Psoas muscle (tissue), 8 donors: Measurements from ENCODE around the gene NDNF. TPM values are rescaled to one million over a fixed set of nuclear protein-coding genes. Genes with fewer than 3 reads are reported as not detected.

Experiments
- ATAC-seq, 4 donors: fragments of 200-7000 bp; cut with Tn5 transposase; one replicate each; pipeline ENCODE4 v1.9.1; 2020; ENCODE audit warnings: moderate library complexity in 3 of 4, mild to moderate bottlenecking in 2 of 4
- DNase-seq, 2 donors: peaks; one replicate each; pipeline ENCODE4 v3.0.0-alpha.2; 2020
- H3K27ac ChIP-seq: fragments of 200-600 bp; one replicate; pipeline ENCODE4 v1.8.0; 2022
- H3K27me3 ChIP-seq, 3 donors: fragments of 200-600 bp in 1 of 3; one replicate each; pipeline versions ENCODE4 v1.6.1 to v1.8.0; 2013 to 2022; ENCODE audit warnings: low read length in 2 of 3, mild to moderate bottlenecking in 2 of 3, moderate library complexity in 1 of 3; ENCODE audit not compliant: insufficient read depth in 3 of 3
- H3K36me3 ChIP-seq, 2 donors: fragments of 200-600 bp in 1 of 2; one replicate each; pipeline versions ENCODE4 v1.6.1 to v1.8.0; 2013 to 2022; ENCODE audit warnings: low read depth in 1 of 2, mild to moderate bottlenecking in 1 of 2, moderate library complexity in 1 of 2; ENCODE audit not compliant: insufficient read depth in 1 of 2
- H3K4me1 ChIP-seq: fragments of 200-600 bp; one replicate; pipeline ENCODE4 v1.8.0; 2022
- H3K4me3 ChIP-seq: fragments of 200-600 bp; one replicate; pipeline ENCODE4 v1.8.0; 2022; ENCODE audit warnings: mild to moderate bottlenecking
- H3K9me3 ChIP-seq: fragments of 200-600 bp; one replicate; pipeline ENCODE4 v1.8.0; 2022
- WGBS, 3 donors: extraction: QIAGEN DNeasy Blood & Tissue Kit; methylation state at CpG; one replicate each; pipeline versions ENCODE4 v1.1.6 to v1.1.7; 2013; 5-methylcytosine and 5-hydroxymethylcytosine counted together
- intact Hi-C, 2 donors: fragments of 100-400 bp; cut with DNase I; formaldehyde crosslinking; loops; one replicate each; pipeline versions ENCODE4 v1.11.0 to v1.14.2; 2022
- long read RNA-seq, 2 donors: library from polyadenylated mRNA; unstranded; transcript quantifications; one replicate each; pipeline ENCODE4 v2.0.0, GENCODE V29; 2021
- polyA plus RNA-seq, 3 donors: library from polyadenylated mRNA; stranded (reverse); fragments of 200-250 nt; gene quantifications; one replicate each; pipeline ENCODE4 v1.2.3, GENCODE V29; 2013
- total RNA-seq, 4 donors: library from RNA; stranded (reverse); fragmentation: NEBNext Ultra II Directional in 2 of 4; extraction: Animal tissue kit (Norgen Biotek cat#: 25700) in 2 of 4; gene quantifications; one replicate each; pipeline versions ENCODE4 v1.2.1 to v1.2.4, GENCODE V29; 2021 to 2023
- TF ChIP-seq, protein P1 (sequence below): fragments of 200-600 bp; IDR thresholded peaks from one replicate; pipeline ENCODE4 v1.8.0; 2022; ENCODE audit warnings: antibody characterized with exemption
- donor health status: healthy with polysubstance abuse.
- donor health status: DM: no; HTN: no; CAD: no; lungs with moderate emphysema.
- donor health status: Bipolar disorder and iron deficiency.
- donor health status: healthy.
- donor health status: DM: yes; HTN: yes; CAD: no.
- donor health status: DM: no; HTN: no; CAD: no.
- donor health status: DM: no; HTN: no; CAD: no.
- donor health status: DM: yes; HTN: yes; CAD: no.

Gene NDNF, protein sequence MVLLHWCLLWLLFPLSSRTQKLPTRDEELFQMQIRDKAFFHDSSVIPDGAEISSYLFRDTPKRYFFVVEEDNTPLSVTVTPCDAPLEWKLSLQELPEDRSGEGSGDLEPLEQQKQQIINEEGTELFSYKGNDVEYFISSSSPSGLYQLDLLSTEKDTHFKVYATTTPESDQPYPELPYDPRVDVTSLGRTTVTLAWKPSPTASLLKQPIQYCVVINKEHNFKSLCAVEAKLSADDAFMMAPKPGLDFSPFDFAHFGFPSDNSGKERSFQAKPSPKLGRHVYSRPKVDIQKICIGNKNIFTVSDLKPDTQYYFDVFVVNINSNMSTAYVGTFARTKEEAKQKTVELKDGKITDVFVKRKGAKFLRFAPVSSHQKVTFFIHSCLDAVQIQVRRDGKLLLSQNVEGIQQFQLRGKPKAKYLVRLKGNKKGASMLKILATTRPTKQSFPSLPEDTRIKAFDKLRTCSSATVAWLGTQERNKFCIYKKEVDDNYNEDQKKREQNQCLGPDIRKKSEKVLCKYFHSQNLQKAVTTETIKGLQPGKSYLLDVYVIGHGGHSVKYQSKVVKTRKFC
- total RNA-seq (1 to 10 TPM; 2.1 to 7.6 (median 5.5) TPM), polyA plus RNA-seq (1 to 10 TPM; 2.5 to 3.4 (median 3.0) TPM)
- long read RNA-seq, donor 1, transcript NDNF-201 (4 exons, 2,885 nt): major isoform, 7 of 7 reads
- long read RNA-seq, donor 1, partial matches to known transcripts: 0 of 7 reads
- long read RNA-seq, donor 1, other reads (novel, unspliced or antisense): 0 of 7 reads
- long read RNA-seq, donor 2, transcript NDNF-201 (4 exons, 2,885 nt): major isoform, 8 of 8 reads
- long read RNA-seq, donor 2, partial matches to known transcripts: 0 of 8 reads
- long read RNA-seq, donor 2, other reads (novel, unspliced or antisense): 0 of 8 reads

GRCh38 chr4:121072224-121073003 is at the start of gene NDNF:
NDNF (minus strand) TSS chr4:121072535; CDS start chr4:121045837, 26,698 bp downstream.
- peaks cover 7% of the 10 kb centered on the region for H3K4me1 ChIP-seq
- no peaks in the 10 kb centered on the region for H3K36me3 ChIP-seq
- 1% methylated on average over 38 to 76 of the region's 76 CpGs for WGBS, 3 donors
- no peaks in the 10 kb centered on the region for H3K9me3 ChIP-seq
- TF ChIP-seq, protein P1, sequence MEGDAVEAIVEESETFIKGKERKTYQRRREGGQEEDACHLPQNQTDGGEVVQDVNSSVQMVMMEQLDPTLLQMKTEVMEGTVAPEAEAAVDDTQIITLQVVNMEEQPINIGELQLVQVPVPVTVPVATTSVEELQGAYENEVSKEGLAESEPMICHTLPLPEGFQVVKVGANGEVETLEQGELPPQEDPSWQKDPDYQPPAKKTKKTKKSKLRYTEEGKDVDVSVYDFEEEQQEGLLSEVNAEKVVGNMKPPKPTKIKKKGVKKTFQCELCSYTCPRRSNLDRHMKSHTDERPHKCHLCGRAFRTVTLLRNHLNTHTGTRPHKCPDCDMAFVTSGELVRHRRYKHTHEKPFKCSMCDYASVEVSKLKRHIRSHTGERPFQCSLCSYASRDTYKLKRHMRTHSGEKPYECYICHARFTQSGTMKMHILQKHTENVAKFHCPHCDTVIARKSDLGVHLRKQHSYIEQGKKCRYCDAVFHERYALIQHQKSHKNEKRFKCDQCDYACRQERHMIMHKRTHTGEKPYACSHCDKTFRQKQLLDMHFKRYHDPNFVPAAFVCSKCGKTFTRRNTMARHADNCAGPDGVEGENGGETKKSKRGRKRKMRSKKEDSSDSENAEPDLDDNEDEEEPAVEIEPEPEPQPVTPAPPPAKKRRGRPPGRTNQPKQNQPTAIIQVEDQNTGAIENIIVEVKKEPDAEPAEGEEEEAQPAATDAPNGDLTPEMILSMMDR: no peak
- DNase-seq: peak; percentile 29 to 71
- peak within 1 kb of the TSS; percentile 69 for H3K4me3 ChIP-seq
- intact Hi-C loops: loop anchor here in 1 of 2 donors (10.0 kb wide), 2 partner anchors 148 to 1178 kb away; partner anchors contain the start of gene PRDM5
- peak; percentile 58 to 78 (median 72) for ATAC-seq
- peak within 1 kb of the TSS; percentile 34 for H3K27ac ChIP-seq
- H3K27me3 ChIP-seq: peaks cover 0 to 35% (median 4%) of the 10 kb centered on the region in 3 donors

- Histone ChIP-seq H3K9me3 (no peaks in the 10 kb centered on the region), H3K27ac (no peak overlapping the region), H3K36me3 (no peaks in the 10 kb centered on the region), H3K4me1 (no peaks in the 10 kb centered on the region), H3K4me3 (no peak overlapping the region), H3K27me3 (no peaks in the 10 kb centered on the region)
- TF ChIP-seq, protein P1: no peak
- 85 to 93% (median 86%) methylated on average over 1 of the region's 1 CpG for WGBS, 3 donors
- intact Hi-C loops: no loop called here
- DNase-seq (no peak), ATAC-seq (no peak)
Observed at GRCh38 chr4:121119715-121120114, 47.4 kb upstream of the NDNF start.

GRCh38 chr4:121118344-121118743 is 46.0 kb upstream of the NDNF start:
- ATAC-seq: no peak
- intact Hi-C loops: no loop called here
- Histone ChIP-seq H3K4me1 (no peaks in the 10 kb centered on the region), H3K27ac (no peak overlapping the region), H3K27me3 (no peaks in the 10 kb centered on the region), H3K4me3 (no peak overlapping the region), H3K36me3 (no peaks in the 10 kb centered on the region), H3K9me3 (no peaks in the 10 kb centered on the region)
- TF ChIP-seq, protein P1: no peak
- 42 to 55% (median 45%) methylated on average over 2 of the region's 2 CpGs for WGBS, 3 donors
- DNase-seq: no peak

DNA sequence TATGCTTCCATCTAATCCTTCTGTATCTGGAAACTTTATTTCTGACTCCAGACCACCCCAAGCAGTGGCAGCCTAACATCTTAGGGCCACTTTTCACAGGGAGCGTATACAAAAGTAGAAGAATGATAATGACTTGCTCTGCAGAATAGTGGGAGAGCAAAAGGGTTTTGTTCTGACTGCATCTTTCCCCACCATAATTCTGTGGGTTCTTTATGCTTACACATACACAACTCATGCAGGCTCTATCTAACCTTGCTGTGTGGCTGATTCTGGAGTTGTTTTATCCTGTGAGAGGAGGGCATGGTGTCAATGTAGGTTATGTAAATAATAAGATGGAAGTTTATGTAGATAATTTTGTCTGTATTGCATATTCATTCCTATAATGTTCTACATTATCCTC is 42.4 kb upstream of the NDNF start:
- Histone ChIP-seq H3K4me3 (no peak overlapping the region), H3K27ac (no peak overlapping the region), H3K27me3 (no peaks in the 10 kb centered on the region), H3K36me3 (no peaks in the 10 kb centered on the region), H3K4me1 (no peaks in the 10 kb centered on the region), H3K9me3 (no peaks in the 10 kb centered on the region)
- 86 to 100% (median 93%) methylated on average over 1 of the region's 1 CpG for WGBS, 3 donors
- TF ChIP-seq, protein P1: no peak
- DNase-seq: no peak
- intact Hi-C loops: no loop called here
- no peak for ATAC-seq
